Right atrium auricular region (tissue), 2 donors: ENCODE results near the gene MYO1D. TPM values are rescaled to one million over a fixed set of nuclear protein-coding genes. Genes with fewer than 3 reads are reported as not detected.
"Not testable (repeated sequence)": the region's sequence is repeated elsewhere in the genome, so short reads cannot be mapped to it uniquely, and the experiment has no call there.

ENCODE experiments used
- DNase-seq: peaks from one replicate; pipeline ENCODE4 v3.0.0-alpha.2; 2019; ENCODE audit warnings: low spot score
- H3K27ac ChIP-seq, 2 donors: fragments of 200-600 bp; sonication (generic); 1 replicate in 1 of 2; 2 replicates in 1 of 2; pipeline ENCODE4 v1.5.1; 2016 to 2019
- H3K27me3 ChIP-seq, 2 donors: fragments of 200-600 bp; sonication (generic); one replicate each; pipeline versions ENCODE4 v1.5.1 to v1.6.0; 2017 to 2019
- H3K36me3 ChIP-seq: fragments of 200-600 bp; sonication (generic); one replicate; pipeline ENCODE4 v1.5.1; 2016
- H3K4me1 ChIP-seq, 2 donors: fragments of 200-600 bp; sonication (generic); one replicate each; pipeline versions ENCODE4 v1.5.1 to v1.6.0; 2017 to 2019
- H3K4me3 ChIP-seq, 2 donors: fragments of 200-600 bp; sonication (generic); 1 replicate in 1 of 2; 2 replicates in 1 of 2; pipeline ENCODE4 v1.5.1; 2017 to 2019; ENCODE audit warnings: mild to moderate bottlenecking in 1 of 2, moderate library complexity in 1 of 2
- H3K9me3 ChIP-seq, 2 donors: fragments of 200-600 bp; sonication (generic); one replicate each; pipeline ENCODE4 v1.5.1; 2019
- total RNA-seq, 2 donors: library from RNA; depleted of rRNA; stranded (reverse); fragments of >200 nt; gene quantifications; one replicate each; pipeline ENCODE4 v1.1.0, GENCODE V29; 2016
- TF ChIP-seq, protein P1 (sequence below), 2 donors: fragments of 200-600 bp; sonication (generic); IDR thresholded peaks; one replicate each; pipeline ENCODE4 v1.5.1; 2019; ENCODE audit warnings: antibody characterized with exemption in 2 of 2

Gene MYO1D
- total RNA-seq: 10 to 100 TPM; 21.9 to 25.1 TPM

- TF ChIP-seq, protein P1, sequence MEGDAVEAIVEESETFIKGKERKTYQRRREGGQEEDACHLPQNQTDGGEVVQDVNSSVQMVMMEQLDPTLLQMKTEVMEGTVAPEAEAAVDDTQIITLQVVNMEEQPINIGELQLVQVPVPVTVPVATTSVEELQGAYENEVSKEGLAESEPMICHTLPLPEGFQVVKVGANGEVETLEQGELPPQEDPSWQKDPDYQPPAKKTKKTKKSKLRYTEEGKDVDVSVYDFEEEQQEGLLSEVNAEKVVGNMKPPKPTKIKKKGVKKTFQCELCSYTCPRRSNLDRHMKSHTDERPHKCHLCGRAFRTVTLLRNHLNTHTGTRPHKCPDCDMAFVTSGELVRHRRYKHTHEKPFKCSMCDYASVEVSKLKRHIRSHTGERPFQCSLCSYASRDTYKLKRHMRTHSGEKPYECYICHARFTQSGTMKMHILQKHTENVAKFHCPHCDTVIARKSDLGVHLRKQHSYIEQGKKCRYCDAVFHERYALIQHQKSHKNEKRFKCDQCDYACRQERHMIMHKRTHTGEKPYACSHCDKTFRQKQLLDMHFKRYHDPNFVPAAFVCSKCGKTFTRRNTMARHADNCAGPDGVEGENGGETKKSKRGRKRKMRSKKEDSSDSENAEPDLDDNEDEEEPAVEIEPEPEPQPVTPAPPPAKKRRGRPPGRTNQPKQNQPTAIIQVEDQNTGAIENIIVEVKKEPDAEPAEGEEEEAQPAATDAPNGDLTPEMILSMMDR (IDR thresholded peaks at IDR 0.05): peak in 1 of 2 donors; percentile 73
- H3K27ac ChIP-seq: peak within 1 kb of the TSS; percentile 86 to 96
- peak within 1 kb of the TSS; percentile 76 to 92 for H3K4me3 ChIP-seq
- H3K27me3 ChIP-seq: no peaks in the 10 kb centered on the region
- peaks cover 0 to 20% of the 10 kb centered on the region in 2 donors for H3K4me1 ChIP-seq
- H3K36me3 ChIP-seq: no peaks in the 10 kb centered on the region
- no peaks in the 10 kb centered on the region for H3K9me3 ChIP-seq
- DNase-seq: no peak
Observed at GRCh38 chr17:32876417-32877163, at the start of gene MYO1D. TSS of gene MYO1D (minus strand) at chr17:32877124. CDS start at chr17:32876872, 252 bp downstream.

DNA sequence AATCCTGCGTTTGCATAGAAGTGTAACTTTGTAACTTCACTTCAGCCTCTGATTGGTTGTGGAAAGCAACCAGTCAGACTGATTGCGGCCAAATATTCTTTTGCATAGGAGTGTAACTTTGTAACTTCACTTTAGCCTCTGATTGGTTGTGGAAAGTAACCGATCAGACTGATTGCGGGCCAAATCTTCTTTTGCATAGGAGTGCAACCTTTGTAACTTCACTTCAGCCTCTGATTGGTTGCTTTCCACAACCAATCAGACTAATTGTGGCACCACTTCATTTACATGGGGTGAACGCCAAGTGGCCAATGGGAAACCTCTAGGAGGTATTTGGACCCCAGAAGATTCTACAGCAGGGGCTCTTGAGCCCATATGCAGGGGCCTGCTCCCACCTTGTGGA lies 49.3 kb upstream of the MYO1D start:
- no peaks in the 10 kb centered on the region for H3K36me3 ChIP-seq
- TF ChIP-seq, protein P1 (IDR thresholded peaks at IDR 0.05): no peak
- no peak overlapping the region for H3K27ac ChIP-seq
- H3K4me3 ChIP-seq: no peak overlapping the region
- H3K9me3 ChIP-seq: no peaks in the 10 kb centered on the region
- no peak for DNase-seq
- H3K27me3 ChIP-seq: no peaks in the 10 kb centered on the region
- peaks cover 0 to 13% of the 10 kb centered on the region in 2 donors for H3K4me1 ChIP-seq

DNA sequence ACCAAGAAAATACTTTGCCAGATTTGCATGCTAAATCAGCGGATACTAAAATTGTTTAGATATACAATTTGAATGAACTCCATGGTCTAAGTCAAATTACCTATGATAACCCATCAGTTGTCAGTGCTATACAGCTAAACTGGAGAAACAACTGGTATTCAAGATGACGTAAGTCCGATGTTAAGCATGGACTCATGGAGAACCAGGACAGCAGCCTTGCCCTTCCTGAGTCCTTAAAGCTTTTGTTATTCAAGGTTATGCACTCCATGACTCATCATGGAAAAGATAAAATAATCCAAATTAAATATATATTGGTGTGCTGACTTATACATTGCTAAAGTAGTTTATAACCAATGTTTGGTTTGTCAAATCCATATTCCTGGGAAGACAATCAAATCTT lies 47.0 kb upstream of the MYO1D start:
- not testable (repeated sequence) for H3K36me3 ChIP-seq, H3K27me3 ChIP-seq, DNase-seq, H3K9me3 ChIP-seq, H3K4me1 ChIP-seq, H3K27ac ChIP-seq, H3K4me3 ChIP-seq

DNA sequence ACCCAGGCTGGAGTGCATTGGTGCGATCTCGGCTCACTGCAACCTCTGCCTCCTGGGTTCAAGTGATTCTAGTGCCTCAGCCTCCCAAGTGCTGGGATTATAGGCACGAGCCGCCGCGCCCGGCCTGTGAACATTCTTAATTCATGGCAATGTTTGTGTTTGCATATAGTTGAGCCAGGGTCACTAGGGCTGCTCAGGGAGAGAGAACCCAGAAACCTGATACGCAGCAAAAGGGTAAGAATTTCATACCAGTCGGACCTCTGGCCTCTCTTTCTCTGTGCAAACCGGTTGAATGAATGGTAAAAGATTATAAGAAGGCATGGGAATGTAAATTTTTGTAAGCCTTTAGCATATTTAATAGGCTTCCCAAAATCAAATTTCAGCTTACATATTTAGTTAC lies 44.1 kb upstream of the MYO1D start:
- TF ChIP-seq, protein P1 (IDR thresholded peaks at IDR 0.05): no peak
- Histone ChIP-seq H3K4me1 (no peaks in the 10 kb centered on the region), H3K4me3 (no peak overlapping the region), H3K36me3 (no peaks in the 10 kb centered on the region), H3K27ac (no peak overlapping the region), H3K9me3 (no peaks in the 10 kb centered on the region), H3K27me3 (no peaks in the 10 kb centered on the region)
- DNase-seq: no peak

- H3K9me3 ChIP-seq: no peaks in the 10 kb centered on the region
- no peaks in the 10 kb centered on the region for H3K4me1 ChIP-seq
- no peak for DNase-seq
- H3K36me3 ChIP-seq: no peaks in the 10 kb centered on the region
- no peak overlapping the region for H3K27ac ChIP-seq
- TF ChIP-seq, protein P1 (IDR thresholded peaks at IDR 0.05): no peak
- no peaks in the 10 kb centered on the region for H3K27me3 ChIP-seq
- H3K4me3 ChIP-seq: no peak overlapping the region
Observed at GRCh38 chr17:32920293-32920692, 43.4 kb upstream of the MYO1D start.

GRCh38 chr17:32919876-32920275 lies 43.0 kb upstream of the MYO1D start:
- H3K9me3 ChIP-seq, H3K4me1 ChIP-seq, H3K27me3 ChIP-seq, H3K36me3 ChIP-seq, DNase-seq, H3K27ac ChIP-seq, H3K4me3 ChIP-seq: not testable (repeated sequence)

DNA sequence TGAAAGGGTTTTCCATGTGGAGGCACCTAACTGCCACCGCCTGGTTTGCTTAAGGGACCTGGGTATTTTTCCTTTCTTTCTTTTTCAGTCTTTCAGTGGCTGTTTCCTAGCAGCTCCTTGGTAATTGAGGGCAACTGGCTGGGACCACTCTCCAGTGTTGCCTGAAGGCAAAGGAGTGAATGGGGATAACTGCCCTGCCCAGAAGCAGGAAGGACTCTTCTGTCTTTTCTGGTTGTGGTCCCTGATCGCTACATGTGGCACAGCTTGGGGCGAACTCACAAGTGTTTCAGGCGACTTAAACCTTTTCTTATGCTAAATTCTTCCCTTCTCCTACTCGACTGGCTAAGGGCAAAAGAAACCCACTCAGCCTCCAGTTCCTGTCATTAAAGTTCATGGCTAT lies 40.9 kb upstream of the MYO1D start:
- H3K9me3 ChIP-seq: no peaks in the 10 kb centered on the region
- no peak overlapping the region for H3K4me3 ChIP-seq
- no peak overlapping the region for H3K27ac ChIP-seq
- no peaks in the 10 kb centered on the region for H3K27me3 ChIP-seq
- DNase-seq: no peak
- H3K4me1 ChIP-seq: no peaks in the 10 kb centered on the region
- no peaks in the 10 kb centered on the region for H3K36me3 ChIP-seq
- TF ChIP-seq, protein P1 (IDR thresholded peaks at IDR 0.05): no peak
